GM21786 (cell line): Measurements from ENCODE around the gene SYNE4.

Experiments
- ATAC-seq: cut with Tn5 transposase; IDR thresholded peaks from one replicate; pipeline ENCODE4 v1.9.1; 2021; ENCODE audit not compliant: unreplicated experiment

Gene SYNE4

GRCh38 chr19:36026091-36026876, 17.7 kb upstream of the SYNE4 start:
- ATAC-seq = no peak

- ATAC-seq = no peak
Observed at GRCh38 chr19:36025541-36025940, 16.9 kb upstream of the SYNE4 start.

GRCh38 chr19:36023432-36023831, 14.8 kb upstream of the SYNE4 start:
- ATAC-seq = no peak

GRCh38 chr19:36019061-36019670, 10.6 kb upstream of the SYNE4 start:
- no peak for ATAC-seq

- peak; percentile 96 for ATAC-seq
Observed at GRCh38 chr19:36014012-36014924, 5.7 kb upstream of the SYNE4 start, which contains the start of gene ALKBH6. TSS of gene ALKBH6 (minus strand) at chr19:36014213. CDS start at chr19:36013397, 816 bp downstream.

GRCh38 chr19:36013280-36014011, 4.8 kb upstream of the SYNE4 start:
- no peak for ATAC-seq

GRCh38 chr19:36010402-36010801, 1.8 kb upstream of the SYNE4 start:
- no peak for ATAC-seq

GRCh38 chr19:36009633-36010379, 1.2 kb upstream of the SYNE4 start:
- ATAC-seq = no peak

GRCh38 chr19:36009220-36009619, 607 bp upstream of the SYNE4 start:
- ATAC-seq = no peak

GRCh38 chr19:36006955-36007354, 1.7 kb downstream of the SYNE4 start:
- ATAC-seq = no peak

GRCh38 chr19:36003284-36003683, 5.3 kb downstream of the SYNE4 start:
- no peak for ATAC-seq

GRCh38 chr19:36001605-36002004, 7.0 kb downstream of the SYNE4 start:
- ATAC-seq = no peak

- no peak for ATAC-seq
Observed at GRCh38 chr19:35996777-35997176, 11.8 kb downstream of the SYNE4 start.

- ATAC-seq = peak; percentile 74
Observed at GRCh38 chr19:35995048-35995993, 13.3 kb downstream of the SYNE4 start, which contains the start of gene SDHAF1. TSS of gene SDHAF1 (plus strand) at chr19:35995188. CDS start at chr19:35995275, 87 bp downstream.

GRCh38 chr19:35993923-35994598, 14.6 kb downstream of the SYNE4 start:
- no peak for ATAC-seq

- ATAC-seq = no peak
Observed at GRCh38 chr19:35992907-35993765, 15.5 kb downstream of the SYNE4 start.

- no peak for ATAC-seq
Observed at GRCh38 chr19:35991731-35992450, 16.7 kb downstream of the SYNE4 start.
